A549 (cell line): ENCODE data around the gene SPSB3. TPM values are rescaled to one million over a fixed set of nuclear protein-coding genes. Genes with fewer than 3 reads are reported as not detected.

Source experiments
- ATAC-seq, 2 experiments: fragments of 200-7000 bp in 1 of 2; fragments of >200 bp in 1 of 2; cut with Nextera tagmentation in 1 of 2; cut with Tn5 transposase in 1 of 2; 3 replicates each; pipeline versions ENCODE4 v1.8.0 to v1.9.1; 2018 to 2020; ENCODE audit warnings: mild to moderate bottlenecking in 1 of 2, moderate library complexity in 1 of 2
- CTCF ChIA-PET: fragments of 300-600 bp; sonication (Branson Sonifier 250); formaldehyde crosslinking; extraction: SDS; loops from one replicate; lab custom pipeline; 2021; ENCODE audit warnings: antibody characterized with exemption, inconsistent platforms; lab: Yijun Ruan, JAX
- POLR2A ChIA-PET: fragments of 350-600 bp; formaldehyde crosslinking; extraction: SDS; loops from one replicate; lab custom pipeline; 2021; ENCODE audit warnings: antibody characterized with exemption, inconsistent platforms; lab: Yijun Ruan, JAX
- DNase-seq, 2 experiments: peaks; one replicate each; pipeline versions ENCODE4 v3.0.0 to v3.0.0-alpha.2; 2011 to 2016; ENCODE audit warnings: low read depth in 1 of 2, low spot score in 1 of 2
- FAIRE-seq: peaks from 2 replicates; lab custom pipeline; 2011; peaks lifted over from hg19 to GRCh38; lab: Jason Lieb, UNC
- H3K27ac ChIP-seq, 2 experiments: fragments of >200 bp; sonication (Bioruptor Twin); formaldehyde crosslinking; 3 replicates each; pipeline ENCODE4 v1.5.1; 2016 to 2017
- H3K4me1 ChIP-seq: fragments of >200 bp; sonication (Bioruptor Twin); formaldehyde crosslinking; 3 replicates; pipeline ENCODE4 v1.6.1; 2016
- H3K4me2 ChIP-seq: fragments of >200 bp; sonication (Bioruptor Twin); formaldehyde crosslinking; 3 replicates; pipeline ENCODE4 v1.6.1; 2016
- H3K4me3 ChIP-seq: fragments of >200 bp; sonication (Bioruptor Twin); formaldehyde crosslinking; 3 replicates; pipeline ENCODE4 v1.5.1; 2016
- H3K9me3 ChIP-seq: fragments of >200 bp; sonication (Bioruptor Twin); formaldehyde crosslinking; 3 replicates; pipeline ENCODE4 v1.6.1; 2016
- CBX2 ChIP-seq: fragments of 200-600 bp; sonication (generic); IDR thresholded peaks from 2 replicates; pipeline ENCODE4 v1.6.1; 2016; ENCODE audit warnings: low read depth, mild to moderate bottlenecking, borderline replicate concordance
- FOSL2 ChIP-seq, 2 experiments: fragments of 450-650 bp in 1 of 2; fragments of >200 bp in 1 of 2; sonication (Bioruptor Twin) in 1 of 2; formaldehyde crosslinking; IDR thresholded peaks; 2 replicates each; pipeline versions ENCODE4 v1.5.0 to v1.6.1; 2016 to 2020; ENCODE audit warnings: mild to moderate bottlenecking in 1 of 2, moderate library complexity in 1 of 2
- FOXS1 ChIP-seq: fragments of 250-450 bp; sonication (Bioruptor Pico); IDR thresholded peaks from 2 replicates; pipeline ENCODE4 v1.5.0; 2020; ENCODE audit warnings: mild to moderate bottlenecking, moderate library complexity
- GATA3 ChIP-seq: IDR thresholded peaks from 2 replicates; pipeline ENCODE4 v1.6.1; 2012; ENCODE audit warnings: borderline replicate concordance
- HDAC2 ChIP-seq: fragments of 200-600 bp; sonication (generic); IDR thresholded peaks from 2 replicates; pipeline ENCODE4 v1.6.1; 2016
- JUN ChIP-seq, 2 experiments: fragments of >200 bp; sonication (Bioruptor Twin); formaldehyde crosslinking; IDR thresholded peaks; 2 replicates in 1 of 2; 3 replicates in 1 of 2; pipeline ENCODE4 v1.6.1; 2016 to 2017
- KDM5A ChIP-seq: fragments of 200-600 bp; sonication (generic); IDR thresholded peaks from 2 replicates; pipeline ENCODE4 v1.6.1; 2016; ENCODE audit warnings: antibody characterized with exemption, mild to moderate bottlenecking
- MAZ ChIP-seq: fragments of 150-350 bp; IDR thresholded peaks from 2 replicates; pipeline ENCODE4 v1.6.1; 2014; ENCODE audit warnings: antibody characterized with exemption, low read depth, low read length, borderline replicate concordance
- MYC ChIP-seq: IDR thresholded peaks from 2 replicates; pipeline ENCODE4 v1.6.1; 2012; ENCODE audit warnings: mild to moderate bottlenecking, inconsistent platforms, low read length, improper control_type of control experiment, borderline replicate concordance
- PHF8 ChIP-seq: fragments of 200-600 bp; sonication (generic); IDR thresholded peaks from 2 replicates; pipeline ENCODE4 v1.6.1; 2016; ENCODE audit warnings: low read depth, mild to moderate bottlenecking, antibody characterized with exemption, moderate library complexity, borderline replicate concordance
- POLR2A ChIP-seq: IDR thresholded peaks from 2 replicates; pipeline ENCODE4 v1.6.1; 2012; ENCODE audit warnings: mild to moderate bottlenecking, low read length
- POLR2AphosphoS2 ChIP-seq: conservative IDR thresholded peaks from 2 replicates; pipeline ENCODE4 v1.6.1; 2012; ENCODE audit warnings: low read length, improper control_type of control experiment, inconsistent platforms
- RFX5 ChIP-seq: fragments of 450-650 bp; IDR thresholded peaks from 2 replicates; pipeline ENCODE4 v1.7.1; 2014; ENCODE audit warnings: antibody characterized with exemption, mild to moderate bottlenecking, moderate library complexity
- SMC3 ChIP-seq: fragments of >200 bp; sonication (Bioruptor Twin); formaldehyde crosslinking; IDR thresholded peaks from 3 replicates; pipeline ENCODE4 v1.6.1; 2018; ENCODE audit warnings: inconsistent platforms
- TFCP2L1 ChIP-seq: fragments of 250-450 bp; sonication (Bioruptor Pico); IDR thresholded peaks from 2 replicates; pipeline ENCODE4 v1.5.0; 2021; ENCODE audit warnings: mild to moderate bottlenecking
- WGBS: methylation state at CpG from one replicate; pipeline ENCODE4 v1.1.6; 2017; ENCODE audit errors: missing lambda C conversion rate; 5-methylcytosine and 5-hydroxymethylcytosine counted together
- polyA minus RNA-seq: library from RNA; depleted of rRNA, polyadenylated mRNA; stranded (reverse); fragments of >200 nt; gene quantifications from 2 replicates; pipeline ENCODE4 v1.2.3, GENCODE V29; 2011; rRNA and poly(A)+ RNA removed
- polyA plus RNA-seq, 4 experiments: library from polyadenylated mRNA; depleted of rRNA in 3 of 4; stranded (reverse); fragments of >200 nt; fragmentation: RNase III in 1 of 4; extraction: RNeasy Plus Mini Kit Qiagen cat#74134 plus additional on column Dnase treatment in 1 of 4; gene quantifications; 2 replicates in 3 of 4; 3 replicates in 1 of 4; pipeline ENCODE4 v1.2.3, GENCODE V29; 2011 to 2017
- TF ChIP-seq, protein P1 (sequence below): fragments of 450-650 bp; IDR thresholded peaks from 2 replicates; pipeline ENCODE4 v1.6.1; 2014; ENCODE audit warnings: antibody characterized with exemption
- TF ChIP-seq, protein P2 (sequence below): IDR thresholded peaks from 2 replicates; pipeline ENCODE4 v1.6.1; 2012
- TF ChIP-seq, protein P3 (sequence below): IDR thresholded peaks from 2 replicates; pipeline ENCODE4 v1.6.1; 2012

SPSB3 gene
- polyA plus RNA-seq (2011; rRNA removed), result 9.2 and 10.6 TPM in 2 replicates
- polyA plus RNA-seq (2012; cell fraction: cytosol; rRNA removed), result 20.8 and 26.8 TPM in 2 replicates
- polyA plus RNA-seq (2012; cell fraction: nucleus; rRNA removed), result 88.1 and 104 TPM in 2 replicates
- polyA plus RNA-seq (2017; fragmentation: RNase III; extraction: RNeasy Plus Mini Kit Qiagen cat#74134 plus additional on column Dnase treatment), result 10.6 to 17.3 TPM (median 14.6 TPM) in 3 replicates
- polyA minus RNA-seq, result 7.2 and 7.4 TPM in 2 replicates

DNA sequence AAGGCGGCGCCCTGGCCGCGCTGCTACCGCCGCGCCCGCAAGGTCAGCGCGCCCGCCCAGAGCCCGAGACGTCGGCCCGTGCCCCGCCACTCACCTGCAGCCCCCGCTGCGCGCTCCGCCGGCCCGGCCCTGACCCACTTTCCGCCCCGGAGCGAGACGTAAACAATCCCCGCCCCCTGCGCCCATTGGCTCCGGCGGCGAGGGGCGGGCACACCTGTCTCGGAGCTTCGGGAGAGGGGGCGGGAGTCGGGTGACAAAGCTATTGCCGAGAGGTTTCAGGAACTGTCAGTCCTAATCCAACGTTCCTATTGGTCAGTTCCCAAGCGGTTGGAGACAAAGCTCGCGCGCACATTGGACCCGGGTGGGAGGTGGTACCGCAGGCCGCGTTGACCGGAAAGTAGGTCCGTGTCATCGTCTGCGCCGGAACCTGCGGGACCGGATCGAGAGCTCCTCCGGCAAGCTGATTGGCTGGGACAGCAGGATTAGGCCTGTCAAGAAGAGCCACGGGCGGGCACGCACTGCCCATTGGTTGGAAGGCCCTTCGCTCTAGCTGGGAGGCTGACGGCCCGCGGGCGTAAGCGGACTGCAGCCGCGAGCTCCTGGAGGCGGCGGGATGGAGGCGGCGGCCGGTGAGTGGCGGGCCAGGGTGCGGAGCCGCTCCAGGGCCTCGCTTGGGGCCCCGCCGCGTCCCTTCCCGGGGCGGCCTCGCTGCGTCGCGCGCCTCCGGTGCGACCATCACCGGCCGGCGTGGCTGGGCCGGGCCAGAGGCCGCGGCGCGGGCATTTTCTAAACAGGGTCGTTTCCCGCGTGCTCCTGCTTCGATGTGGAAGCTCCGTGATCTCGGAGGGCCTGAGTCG, at the start of gene SPSB3, which contains the start of gene NUBP2:
Gene SPSB3 (minus strand): TSS at position 164 of the 857 bp plus-strand sequence. CDS start 1,088 bp downstream, outside the sequence.
Gene NUBP2 (plus strand): TSS at position 553 of the 857 bp plus-strand sequence. CDS start 61 bp downstream, at position 614.
- H3K27ac ChIP-seq, result peak within 1 kb of the TSS; percentile 82 to 92

DNA sequence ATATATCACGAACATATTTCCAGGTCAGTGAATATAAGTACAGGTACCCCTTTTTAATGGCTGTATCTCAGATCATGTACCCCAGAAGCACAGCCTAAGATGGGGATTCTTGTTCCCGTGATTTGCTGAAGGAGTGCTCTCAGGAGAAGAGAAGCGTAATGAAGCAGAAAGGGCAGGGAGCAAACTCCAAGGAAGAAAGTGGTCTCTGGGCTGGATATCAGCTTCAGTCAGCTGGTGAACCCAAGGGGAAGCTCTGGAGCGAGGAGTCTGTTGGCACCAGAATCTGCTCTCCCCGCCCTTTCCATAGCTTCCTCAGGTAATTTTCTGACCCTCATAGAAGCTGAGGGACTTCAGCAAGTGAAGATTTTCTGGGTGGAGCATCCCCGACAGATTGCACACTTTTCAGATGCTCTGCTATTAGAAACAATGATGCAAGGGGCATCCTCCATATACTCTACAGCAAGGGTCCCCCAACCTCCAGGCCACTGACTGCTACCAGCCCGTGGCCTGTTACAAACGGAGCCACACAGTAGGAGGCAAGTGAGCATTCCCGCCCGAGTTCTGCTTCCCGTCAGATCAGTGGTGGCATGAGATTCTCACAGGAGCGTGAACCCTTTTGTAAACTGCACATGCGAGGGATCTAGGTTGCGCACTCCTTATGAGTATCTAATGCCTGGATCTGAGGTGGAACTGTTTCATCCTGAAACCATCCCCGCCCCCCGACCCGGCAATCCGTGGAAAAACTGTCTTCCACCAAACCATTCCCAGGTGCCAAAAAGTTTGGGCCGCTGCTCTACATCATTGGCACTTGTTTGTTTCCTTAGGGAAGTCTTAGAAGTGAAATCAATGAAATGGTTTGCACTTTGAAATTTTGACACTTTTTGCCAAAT, 49.1 kb upstream of the SPSB3 start:
- H3K4me2 ChIP-seq, result no peak overlapping the region
- ChIA-PET POLR2A (no interaction called here), CTCF (interaction anchor here (0.7 kb wide), 1 partner anchor 72 kb away, joined by 3 read pairs; no protein-coding TSS in a partner anchor)
- peaks cover 21% of the 10 kb centered on the region for H3K4me1 ChIP-seq
- H3K9me3 ChIP-seq, result no peaks in the 10 kb centered on the region
- 94% methylated on average over 19 of the region's 19 CpGs for WGBS
- DNase-seq (no peak), FAIRE-seq (no peak), ATAC-seq (no peak)
- TF ChIP-seq GATA3, result no peak
- TF ChIP-seq, protein P1, sequence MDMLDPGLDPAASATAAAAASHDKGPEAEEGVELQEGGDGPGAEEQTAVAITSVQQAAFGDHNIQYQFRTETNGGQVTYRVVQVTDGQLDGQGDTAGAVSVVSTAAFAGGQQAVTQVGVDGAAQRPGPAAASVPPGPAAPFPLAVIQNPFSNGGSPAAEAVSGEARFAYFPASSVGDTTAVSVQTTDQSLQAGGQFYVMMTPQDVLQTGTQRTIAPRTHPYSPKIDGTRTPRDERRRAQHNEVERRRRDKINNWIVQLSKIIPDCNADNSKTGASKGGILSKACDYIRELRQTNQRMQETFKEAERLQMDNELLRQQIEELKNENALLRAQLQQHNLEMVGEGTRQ, result no peak
- no peak overlapping the region for H3K27ac ChIP-seq
- no peak overlapping the region for H3K4me3 ChIP-seq

More for the DNA sequence above, at the start of gene SPSB3, which contains the start of gene NUBP2:
- H3K4me2 ChIP-seq, result peak within 1 kb of the TSS; percentile 92
- FAIRE-seq (peak; percentile 98), ATAC-seq (peak; percentile 84 to 93), DNase-seq (peak; percentile 99 to 100)
- 0% methylated on average over 19 of the region's 102 CpGs for WGBS
- TF ChIP-seq, protein P2, sequence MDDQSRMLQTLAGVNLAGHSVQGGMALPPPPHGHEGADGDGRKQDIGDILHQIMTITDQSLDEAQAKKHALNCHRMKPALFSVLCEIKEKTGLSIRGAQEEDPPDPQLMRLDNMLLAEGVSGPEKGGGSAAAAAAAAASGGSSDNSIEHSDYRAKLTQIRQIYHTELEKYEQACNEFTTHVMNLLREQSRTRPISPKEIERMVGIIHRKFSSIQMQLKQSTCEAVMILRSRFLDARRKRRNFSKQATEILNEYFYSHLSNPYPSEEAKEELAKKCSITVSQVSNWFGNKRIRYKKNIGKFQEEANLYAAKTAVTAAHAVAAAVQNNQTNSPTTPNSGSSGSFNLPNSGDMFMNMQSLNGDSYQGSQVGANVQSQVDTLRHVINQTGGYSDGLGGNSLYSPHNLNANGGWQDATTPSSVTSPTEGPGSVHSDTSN, result peak; percentile 98
- no peak; the same call in 1 of the 2 replicates for TF ChIP-seq MYC
- TF ChIP-seq JUN (IDR thresholded peaks at IDR 0.05), result peak; percentile 34 to 65; a peak in 1 of 5 replicates
- TF ChIP-seq RFX5, result peak; percentile 67; the same call in 1 of the 2 replicates
- TF ChIP-seq, protein P3, sequence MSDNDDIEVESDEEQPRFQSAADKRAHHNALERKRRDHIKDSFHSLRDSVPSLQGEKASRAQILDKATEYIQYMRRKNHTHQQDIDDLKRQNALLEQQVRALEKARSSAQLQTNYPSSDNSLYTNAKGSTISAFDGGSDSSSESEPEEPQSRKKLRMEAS, result peak; percentile 60
- TF ChIP-seq POLR2A, result peak; percentile 45
- TF ChIP-seq POLR2AphosphoS2, result 0 out of 2 replicates have a peak, but pooled peaks have one; percentile 28
- peak; percentile 68 for TF ChIP-seq PHF8
- no peak for TF ChIP-seq TFCP2L1 (CRISPR knock-in tag)
- peaks cover 22% of the 10 kb centered on the region; the same call in 2 of the 3 replicates for H3K4me1 ChIP-seq
- ChIA-PET CTCF (interaction anchor here (0.8 to 2.9 kb wide), 9 partner anchors 9 to 147 kb away, joined by 3 to 15 read pairs (median 4); partner anchors contain the start of genes EME2, FAHD1, HAGH and IGFALS), POLR2A (interaction anchor here (0.7 to 2.0 kb wide), 15 partner anchors 9 to 404 kb away, joined by 3 to 46 read pairs (median 5); partner anchors contain the start of genes CRAMP1, EME2, FAHD1 and HAGH)
- H3K9me3 ChIP-seq, result no peaks in the 10 kb centered on the region
- peak within 1 kb of the TSS; percentile 80 for H3K4me3 ChIP-seq

DNA sequence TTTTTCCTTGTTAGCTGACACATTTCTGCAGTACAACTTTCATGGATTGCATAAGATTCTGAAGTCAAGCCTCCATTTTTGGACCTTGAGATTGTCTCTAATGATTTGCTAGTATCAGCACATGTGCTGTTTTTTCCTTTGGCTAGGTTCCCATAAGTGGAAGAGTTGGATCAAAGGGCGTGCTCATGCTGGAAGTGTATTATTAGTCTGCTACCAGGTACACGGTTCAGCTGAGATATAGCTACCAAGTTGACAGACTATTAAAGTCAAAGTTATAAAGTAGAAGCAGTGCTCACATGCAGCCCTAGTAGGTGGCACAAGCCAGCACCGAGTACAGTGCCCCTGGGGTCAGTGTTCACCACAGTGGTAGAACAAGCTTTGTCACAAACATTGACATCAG, 47.8 kb upstream of the SPSB3 start:
- Histone ChIP-seq H3K4me3 (no peak overlapping the region), H3K9me3 (no peaks in the 10 kb centered on the region), H3K4me1 (peaks cover 27% of the 10 kb centered on the region)
- ChIA-PET CTCF (interaction anchor here (0.6 to 1.5 kb wide), 4 partner anchors 10 to 99 kb away, joined by 3 to 7 read pairs (median 4); no protein-coding TSS in a partner anchor), POLR2A (no interaction called here)
- ATAC-seq (no peak), FAIRE-seq (no peak)
- TF ChIP-seq CBX2 (no peak), HDAC2 (no peak), FOXS1 (CRISPR knock-in tag) (no peak), SMC3 (no peak), MAZ (no peak), KDM5A (no peak), FOSL2 (IDR thresholded peaks at IDR 0.05) (no peak), FOSL2 (CRISPR knock-in tag; IDR thresholded peaks at IDR 0.05) (no peak)
- TF ChIP-seq, all 56 proteins: peak for 0
- Histone ChIP-seq H3K27ac (no peak overlapping the region), H3K4me2 (no peak overlapping the region)
- no peak for DNase-seq
- WGBS, result 59% methylated on average over 3 of the region's 3 CpGs
